MM.1S (cell line): ENCODE data around the gene SMAD4.

Experiments
- DNase-seq: peaks from one replicate; pipeline ENCODE4 v3.0.0-alpha.2; 2015
- H2AFZ ChIP-seq: fragments of 300-600 bp; sonication (generic); 2 replicates; pipeline ENCODE4 v1.6.0; 2016; ENCODE audit warnings: antibody characterized with exemption, low read length
- H3F3A ChIP-seq: fragments of 300-600 bp; sonication (generic); 2 replicates; pipeline ENCODE4 v1.6.1; 2016; ENCODE audit warnings: mild to moderate bottlenecking, antibody characterized with exemption, low read length, moderate library complexity, mixed read lengths; ENCODE audit not compliant: insufficient read depth
- H3K27ac ChIP-seq: fragments of 300-600 bp; sonication (generic); 2 replicates; pipeline ENCODE4 v1.5.1; 2016; ENCODE audit warnings: mild to moderate bottlenecking, low read length
- H3K27me3 ChIP-seq: fragments of 300-600 bp; sonication (generic); replicated peaks from 2 replicates; pipeline ENCODE4 v1.6.0; 2016; ENCODE audit warnings: low read length; ENCODE audit not compliant: insufficient read depth
- H3K36me3 ChIP-seq: fragments of 300-600 bp; sonication (generic); replicated peaks from 2 replicates; pipeline ENCODE4 v1.6.1; 2016; ENCODE audit warnings: mild to moderate bottlenecking, low read length, mixed read lengths; ENCODE audit not compliant: insufficient read depth
- H3K4me1 ChIP-seq: fragments of 300-600 bp; sonication (generic); 2 replicates; pipeline ENCODE4 v1.6.1; 2016; ENCODE audit warnings: low read length, mixed read lengths
- H3K4me2 ChIP-seq: fragments of 300-600 bp; sonication (generic); 2 replicates; pipeline ENCODE4 v1.6.0; 2016; ENCODE audit warnings: low read depth, low read length
- H3K4me3 ChIP-seq: fragments of 300-600 bp; sonication (generic); 2 replicates; pipeline ENCODE4 v1.5.1; 2016; ENCODE audit warnings: low read length, mixed read lengths
- H3K79me2 ChIP-seq: fragments of 300-600 bp; sonication (generic); 2 replicates; pipeline ENCODE4 v1.6.1; 2016; ENCODE audit warnings: mixed run types, low read length, mixed read lengths
- H3K9ac ChIP-seq: fragments of 300-600 bp; sonication (generic); 2 replicates; pipeline ENCODE4 v1.6.1; 2016; ENCODE audit warnings: low read length, mixed read lengths
- H3K9me2 ChIP-seq: fragments of 300-600 bp; sonication (generic); replicated peaks from 2 replicates; pipeline ENCODE4 v1.6.1; 2016; ENCODE audit warnings: mild to moderate bottlenecking, low read length, mixed read lengths; ENCODE audit not compliant: insufficient read depth
- H3K9me3 ChIP-seq: fragments of 300-600 bp; sonication (generic); replicated peaks from 2 replicates; pipeline ENCODE4 v1.6.1; 2016; ENCODE audit warnings: mild to moderate bottlenecking, low read length, mixed read lengths; ENCODE audit not compliant: insufficient read depth
- H4K20me1 ChIP-seq: fragments of 300-600 bp; sonication (generic); 2 replicates; pipeline ENCODE4 v1.6.1; 2016; ENCODE audit warnings: mild to moderate bottlenecking, low read length, moderate library complexity, mixed read lengths; ENCODE audit not compliant: insufficient read depth
- CTCF ChIP-seq: fragments of 300-600 bp; sonication (generic); IDR thresholded peaks from 2 replicates; pipeline ENCODE4 v1.5.1; 2016; ENCODE audit warnings: antibody characterized with exemption, low read length, mixed read lengths
- EZH2 ChIP-seq: fragments of 300-600 bp; sonication (generic); optimal IDR thresholded peaks from 2 replicates; pipeline ENCODE3; 2017; ENCODE audit warnings: low read depth, mild to moderate bottlenecking, antibody characterized with exemption, low read length, mixed read lengths
- EZH2phosphoT487 ChIP-seq: fragments of 300-600 bp; sonication (generic); IDR thresholded peaks from 2 replicates; pipeline ENCODE4 v1.6.1; 2018; ENCODE audit warnings: antibody characterized with exemption, low read length

The SMAD4 gene

GRCh38 chr18:51029378-51029693 is 677 bp upstream of the SMAD4 start:
- no peaks in the 10 kb centered on the region for H3K9me3 ChIP-seq
- peaks cover 4% of the 10 kb centered on the region; the same call in 1 of the 2 replicates for H3K36me3 ChIP-seq
- 0 out of 2 replicates have a peak, but pooled peaks cover 4% of the 10 kb centered on the region for H3F3A ChIP-seq
- peak overlapping the region; percentile 84 for H3K9ac ChIP-seq
- peak overlapping the region; percentile 70 for H3K27ac ChIP-seq
- peaks cover 25% of the 10 kb centered on the region; the same call in 1 of the 2 replicates for H4K20me1 ChIP-seq
- DNase-seq = no peak
- H3K4me3 ChIP-seq = peak overlapping the region; percentile 71
- no peaks in the 10 kb centered on the region for H3K9me2 ChIP-seq
- H3K79me2 ChIP-seq = peaks cover 56% of the 10 kb centered on the region
- TF ChIP-seq CTCF (no peak), EZH2phosphoT487 (no peak), EZH2 (no peak)
- no peaks in the 10 kb centered on the region for H3K27me3 ChIP-seq
- peaks cover 22% of the 10 kb centered on the region for H3K4me1 ChIP-seq
- H2AFZ ChIP-seq = peak overlapping the region; percentile 83
- peak overlapping the region; percentile 70 for H3K4me2 ChIP-seq

GRCh38 chr18:51030537-51031258 is 685 bp downstream of the SMAD4 start:
- DNase-seq = peak; percentile 65
- 0 out of 2 replicates have a peak, but pooled peaks cover 4% of the 10 kb centered on the region for H3F3A ChIP-seq
- H3K79me2 ChIP-seq = peaks cover 70% of the 10 kb centered on the region

GRCh38 chr18:51032193-51032592 is 2.2 kb downstream of the SMAD4 start:
- Histone ChIP-seq H3K4me1 (peaks cover 25% of the 10 kb centered on the region), H3K27ac (no peak overlapping the region), H4K20me1 (peaks cover 51% of the 10 kb centered on the region), H2AFZ (no peak overlapping the region), H3K4me3 (0 out of 2 replicates have a peak overlapping the region, but pooled peaks have one; percentile 86), H3K9me2 (no peaks in the 10 kb centered on the region), H3K36me3 (peaks cover 4% of the 10 kb centered on the region; the same call in 1 of the 2 replicates), H3F3A (0 out of 2 replicates have a peak, but pooled peaks cover 4% of the 10 kb centered on the region), H3K79me2 (peaks cover 85% of the 10 kb centered on the region), H3K9ac (no peak overlapping the region), H3K9me3 (no peaks in the 10 kb centered on the region), H3K4me2 (peak overlapping the region; percentile 90; the same call in 1 of the 2 replicates), H3K27me3 (no peaks in the 10 kb centered on the region)
- no peak for DNase-seq
- TF ChIP-seq EZH2 (no peak), EZH2phosphoT487 (no peak), CTCF (no peak)

More at GRCh38 chr18:51030537-51031258, 685 bp downstream of the SMAD4 start:
- H3K36me3 ChIP-seq = peaks cover 4% of the 10 kb centered on the region; the same call in 1 of the 2 replicates
- no peaks in the 10 kb centered on the region for H3K9me3 ChIP-seq
- H3K9ac ChIP-seq = peak overlapping the region; percentile 58
- TF ChIP-seq CTCF (no peak), EZH2 (no peak), EZH2phosphoT487 (no peak)
- peaks cover 25% of the 10 kb centered on the region for H3K4me1 ChIP-seq
- no peaks in the 10 kb centered on the region for H3K9me2 ChIP-seq
- peak overlapping the region; percentile 90 for H3K4me2 ChIP-seq
- no peak overlapping the region for H2AFZ ChIP-seq
- peak overlapping the region; percentile 23; the same call in 1 of the 2 replicates for H3K27ac ChIP-seq
- peak overlapping the region; percentile 86 for H3K4me3 ChIP-seq
- H4K20me1 ChIP-seq = peaks cover 38% of the 10 kb centered on the region
- H3K27me3 ChIP-seq = no peaks in the 10 kb centered on the region
